ENCODE measurements around the gene LCMT1.

The LCMT1 gene

GRCh38 chr16:25089351-25089750 is 22.2 kb upstream of the LCMT1 start:
- DNase-seq (ENCODE audit: low read depth, low spot score): no peak
- ChIA-PET POLR2A (no interaction called here), CTCF (interaction anchor here (1.0 to 1.6 kb wide), 2 partner anchors 15 to 17 kb away, joined by 3 to 4 read pairs; no protein-coding TSS in a partner anchor)
- H3K4me3 ChIP-seq (ENCODE audit: low read depth, low read length): no peak overlapping the region
- TF ChIP-seq CTCF (IDR thresholded peaks at IDR 0.05; ENCODE audit: insufficient read depth, low read length, missing control alignments): no peak

GRCh38 chr16:25092441-25092840 is 19.1 kb upstream of the LCMT1 start:
- no peak overlapping the region for H3K4me3 ChIP-seq (ENCODE audit: low read depth, low read length)
- no peak for DNase-seq (ENCODE audit: low read depth, low spot score)
- TF ChIP-seq CTCF (IDR thresholded peaks at IDR 0.05; ENCODE audit: insufficient read depth, low read length, missing control alignments): no peak
- CTCF ChIA-PET: no interaction called here
- POLR2A ChIA-PET: no interaction called here

- no peak for DNase-seq (ENCODE audit: low read depth, low spot score)
- POLR2A ChIA-PET: no interaction called here
- H3K4me3 ChIP-seq (ENCODE audit: low read depth, low read length): no peak overlapping the region
- CTCF ChIA-PET: interaction anchor here (1.1 to 1.2 kb wide), 2 partner anchors 37 to 38 kb away, joined by 3 read pairs; no protein-coding TSS in a partner anchor
- no peak for TF ChIP-seq CTCF (IDR thresholded peaks at IDR 0.05; ENCODE audit: insufficient read depth, low read length, missing control alignments)
These were observed 18.1 kb upstream of the LCMT1 start for GRCh38 chr16:25093208-25094061.

- POLR2A ChIA-PET: no interaction called here
- CTCF ChIA-PET: interaction anchor here (1.1 to 1.2 kb wide), 2 partner anchors 36 to 39 kb away, joined by 3 read pairs; no protein-coding TSS in a partner anchor
- no peak for TF ChIP-seq CTCF (IDR thresholded peaks at IDR 0.05; ENCODE audit: insufficient read depth, low read length, missing control alignments)
- no peak overlapping the region for H3K4me3 ChIP-seq (ENCODE audit: low read depth, low read length)
- DNase-seq (ENCODE audit: low read depth, low spot score): no peak
These were observed 16.9 kb upstream of the LCMT1 start for GRCh38 chr16:25094596-25094995.

GRCh38 chr16:25095636-25096035 is 15.9 kb upstream of the LCMT1 start:
- ChIA-PET CTCF (no interaction called here), POLR2A (no interaction called here)
- H3K4me3 ChIP-seq (ENCODE audit: low read depth, low read length): no peak overlapping the region
- no peak for TF ChIP-seq CTCF (IDR thresholded peaks at IDR 0.05; ENCODE audit: insufficient read depth, low read length, missing control alignments)
- no peak for DNase-seq (ENCODE audit: low read depth, low spot score)

- ChIA-PET CTCF (interaction anchor here (1.0 to 2.5 kb wide), 6 partner anchors 10 to 45 kb away, joined by 3 to 10 read pairs (median 4); no protein-coding TSS in a partner anchor), POLR2A (interaction anchor here (0.5 to 1.8 kb wide), 5 partner anchors 10 to 93 kb away, joined by 3 to 10 read pairs (median 5); no protein-coding TSS in a partner anchor)
- no peak for TF ChIP-seq CTCF (IDR thresholded peaks at IDR 0.05; ENCODE audit: insufficient read depth, low read length, missing control alignments)
- no peak overlapping the region for H3K4me3 ChIP-seq (ENCODE audit: low read depth, low read length)
- DNase-seq (ENCODE audit: low read depth, low spot score): peak; percentile 56
These were observed 14.1 kb upstream of the LCMT1 start for GRCh38 chr16:25097276-25097975.

Data from AG04449 (cell line).